H9 (cell line): ENCODE results near the gene ALPG. TPM values are rescaled to one million over a fixed set of nuclear protein-coding genes. Genes with fewer than 3 reads are reported as not detected.

Source experiments
- DNase-seq: peaks from one replicate; pipeline ENCODE4 v3.0.0-alpha.2; 2017
- H2AFZ ChIP-seq: one replicate; pipeline ENCODE4 v1.6.1; 2013; ENCODE audit warnings: mild to moderate bottlenecking, low read length, control low read depth, moderate library complexity
- H2AK5ac ChIP-seq: 2 replicates; pipeline ENCODE4 v1.6.1; 2013; ENCODE audit warnings: low read length, control low read depth, mixed read lengths; ENCODE audit not compliant: insufficient read length
- H2BK120ac ChIP-seq: one replicate; pipeline ENCODE4 v1.6.1; 2013; ENCODE audit warnings: low read depth, mild to moderate bottlenecking, low read length, control low read depth, inconsistent platforms; ENCODE audit not compliant: poor library complexity, severe bottlenecking
- H2BK12ac ChIP-seq: 2 replicates; pipeline ENCODE4 v1.6.1; 2013; ENCODE audit warnings: low read length, control low read depth, mixed read lengths, low read depth; ENCODE audit not compliant: insufficient read length
- H2BK15ac ChIP-seq: 2 replicates; pipeline ENCODE4 v1.6.1; 2013; ENCODE audit warnings: low read depth, low read length, control low read depth
- H2BK20ac ChIP-seq: one replicate; pipeline ENCODE4 v1.6.1; 2013; ENCODE audit warnings: low read depth, mild to moderate bottlenecking, low read length, control low read depth, inconsistent platforms; ENCODE audit not compliant: poor library complexity, severe bottlenecking
- H2BK5ac ChIP-seq: 2 replicates; pipeline ENCODE4 v1.6.1; 2013; ENCODE audit warnings: low read length, control low read depth, mixed read lengths; ENCODE audit not compliant: insufficient read length
- H3K14ac ChIP-seq: 2 replicates; pipeline ENCODE4 v1.6.1; 2013; ENCODE audit warnings: low read length, control low read depth; ENCODE audit not compliant: insufficient read depth
- H3K18ac ChIP-seq: 2 replicates; pipeline ENCODE4 v1.6.1; 2013; ENCODE audit warnings: low read depth, mild to moderate bottlenecking, mixed read lengths, low read length, control low read depth; ENCODE audit not compliant: insufficient read length
- H3K23ac ChIP-seq: 2 replicates; pipeline ENCODE4 v1.6.1; 2013; ENCODE audit warnings: low read length, control low read depth, mixed read lengths, low read depth; ENCODE audit not compliant: insufficient read length
- H3K23me2 ChIP-seq: 2 replicates; pipeline ENCODE4 v1.6.1; 2013; ENCODE audit warnings: low read depth, mild to moderate bottlenecking, mixed read lengths, low read length, control low read depth; ENCODE audit not compliant: insufficient read length, poor library complexity, severe bottlenecking
- H3K27ac ChIP-seq: 2 replicates; pipeline ENCODE4 v1.5.1; 2013; ENCODE audit warnings: low read length, control low read depth, mixed read lengths, low read depth; ENCODE audit not compliant: insufficient read length
- H3K27me3 ChIP-seq: 2 replicates; pipeline ENCODE4 v1.6.1; 2013; ENCODE audit warnings: low read length, control low read depth, inconsistent platforms; ENCODE audit not compliant: insufficient read depth
- H3K4ac ChIP-seq: 2 replicates; pipeline ENCODE4 v1.6.1; 2013; ENCODE audit warnings: low read depth, mild to moderate bottlenecking, control low read depth, inconsistent platforms, low read length, moderate library complexity
- H3K4me1 ChIP-seq: 2 replicates; pipeline ENCODE4 v1.6.1; 2013; ENCODE audit warnings: low read length, control low read depth, inconsistent platforms; ENCODE audit not compliant: insufficient read depth
- H3K4me2 ChIP-seq: 2 replicates; pipeline ENCODE4 v1.6.1; 2013; ENCODE audit warnings: low read length, control low read depth, mixed read lengths; ENCODE audit not compliant: insufficient read length, insufficient read depth
- H3K56ac ChIP-seq: 2 replicates; pipeline ENCODE4 v1.6.1; 2013; ENCODE audit warnings: low read depth, mild to moderate bottlenecking, mixed read lengths, low read length, control low read depth; ENCODE audit not compliant: insufficient read length
- H3K79me1 ChIP-seq: 2 replicates; pipeline ENCODE4 v1.6.1; 2013; ENCODE audit warnings: low read depth, mild to moderate bottlenecking, moderate library complexity, low read length, control low read depth, inconsistent platforms; ENCODE audit not compliant: insufficient read depth, poor library complexity, severe bottlenecking
- H3K79me2 ChIP-seq: 2 replicates; pipeline ENCODE4 v1.6.1; 2013; ENCODE audit warnings: low read length, control low read depth, inconsistent platforms; ENCODE audit not compliant: insufficient read depth
- H3K9ac ChIP-seq: 2 replicates; pipeline ENCODE4 v1.6.1; 2013; ENCODE audit warnings: low read length, control low read depth, mixed read lengths; ENCODE audit not compliant: insufficient read length; ENCODE audit errors: extremely low read depth
- H3K9me3 ChIP-seq: one replicate; pipeline ENCODE4 v1.6.1; 2013; ENCODE audit warnings: low read depth, low read length, inconsistent platforms; ENCODE audit not compliant: control insufficient read depth
- H3T11ph ChIP-seq: one replicate; pipeline ENCODE4 v1.6.1; 2013; ENCODE audit warnings: mild to moderate bottlenecking, low read length, control low read depth, inconsistent platforms
- H4K20me1 ChIP-seq: one replicate; pipeline ENCODE4 v1.6.1; 2013; ENCODE audit not compliant: control insufficient read depth, insufficient read length, insufficient read depth
- H4K5ac ChIP-seq: 2 replicates; pipeline ENCODE4 v1.6.1; 2013; ENCODE audit warnings: low read depth, mild to moderate bottlenecking, mixed read lengths, low read length, control low read depth; ENCODE audit not compliant: insufficient read length
- H4K8ac ChIP-seq: replicated peaks from 2 replicates; pipeline ENCODE4 v1.6.1; 2013; ENCODE audit warnings: low read length, control low read depth, mixed read lengths, low read depth; ENCODE audit not compliant: insufficient read length
- H4K91ac ChIP-seq: 2 replicates; pipeline ENCODE4 v1.6.1; 2013; ENCODE audit warnings: low read depth, mild to moderate bottlenecking, moderate library complexity, mixed read lengths, low read length, control low read depth; ENCODE audit not compliant: insufficient read length
- H3K27ac Mint-ChIP-seq, 3 experiments: 2 replicates in 2 of 3; 3 replicates in 1 of 3; pipeline ENCODE4 v1.8.0; 2020 to 2021; ENCODE audit warnings: mixed read lengths in 3 of 3, mild to moderate bottlenecking in 1 of 3, moderate library complexity in 1 of 3
- H3K27me3 Mint-ChIP-seq: 2 replicates; pipeline ENCODE4 v1.8.0; 2021; ENCODE audit warnings: low read depth, mild to moderate bottlenecking, moderate library complexity, mixed read lengths
- H3K36me3 Mint-ChIP-seq, 3 experiments: 2 replicates in 2 of 3; 3 replicates in 1 of 3; pipeline ENCODE4 v1.8.0; 2020 to 2021; ENCODE audit warnings: low read depth in 3 of 3, mixed read lengths in 3 of 3; ENCODE audit not compliant: insufficient read depth in 1 of 3
- H3K4me1 Mint-ChIP-seq, 2 experiments: 2 replicates each; pipeline ENCODE4 v1.8.0; 2020; ENCODE audit warnings: mixed read lengths in 2 of 2
- H3K4me3 Mint-ChIP-seq, 2 experiments: 2 replicates in 1 of 2; 3 replicates in 1 of 2; pipeline ENCODE4 v1.8.0; 2020 to 2021; ENCODE audit warnings: mild to moderate bottlenecking in 2 of 2, mixed read lengths in 2 of 2, moderate library complexity in 1 of 2
- H3K9me3 Mint-ChIP-seq, 2 experiments: 2 replicates in 1 of 2; 3 replicates in 1 of 2; pipeline ENCODE4 v1.8.0; 2020; ENCODE audit warnings: mild to moderate bottlenecking in 2 of 2, mixed read lengths in 2 of 2, moderate library complexity in 1 of 2
- WGBS: extraction: QIAGEN DNeasy Blood & Tissue Kit; methylation state at CpG from one replicate; pipeline ENCODE4 v1.1.7; 2013; ENCODE audit warnings: missing lambda C conversion rate, low lambda C conversion rate, mixed read lengths; ENCODE audit not compliant: insufficient read length; ENCODE audit errors: extremely low coverage; 5-methylcytosine and 5-hydroxymethylcytosine counted together
- total RNA-seq: library from RNA; stranded (reverse); gene quantifications from 2 replicates; pipeline ENCODE4 v1.2.1, GENCODE V29; 2021
- TF ChIP-seq, protein P1 (sequence below): fragments of 200-600 bp; sonication (generic); conservative IDR thresholded peaks from 3 replicates; pipeline ENCODE4 v1.8.0; 2021; ENCODE audit warnings: antibody characterized with exemption, mild to moderate bottlenecking

ALPG gene
- total RNA-seq, 1 experiment from 2014 or later: 1.3 TPM

DNA sequence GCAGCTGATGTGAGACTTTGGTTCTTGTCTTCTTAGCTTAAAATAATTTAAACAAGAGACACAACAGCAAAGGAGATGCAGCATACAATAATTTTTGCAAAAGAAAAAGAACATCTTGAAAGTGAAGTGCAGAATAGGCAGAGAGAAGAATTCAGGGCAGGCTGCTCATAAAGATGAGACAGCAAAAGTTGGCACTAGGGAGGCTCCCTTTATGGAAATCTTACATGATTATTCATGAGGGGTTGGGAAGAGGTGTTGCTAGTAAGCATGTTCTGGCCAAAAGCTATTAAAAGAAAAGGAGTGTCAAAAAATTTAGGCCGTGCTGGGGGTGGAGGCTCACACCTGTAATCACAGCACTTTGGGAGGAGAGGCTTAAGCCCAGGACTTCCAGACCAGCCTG lies 32.3 kb upstream of the ALPG start:
- H4K5ac ChIP-seq: no peak overlapping the region
- no peak overlapping the region for H3K14ac ChIP-seq
- H3K79me1 ChIP-seq: no peaks in the 10 kb centered on the region
- TF ChIP-seq, protein P1, sequence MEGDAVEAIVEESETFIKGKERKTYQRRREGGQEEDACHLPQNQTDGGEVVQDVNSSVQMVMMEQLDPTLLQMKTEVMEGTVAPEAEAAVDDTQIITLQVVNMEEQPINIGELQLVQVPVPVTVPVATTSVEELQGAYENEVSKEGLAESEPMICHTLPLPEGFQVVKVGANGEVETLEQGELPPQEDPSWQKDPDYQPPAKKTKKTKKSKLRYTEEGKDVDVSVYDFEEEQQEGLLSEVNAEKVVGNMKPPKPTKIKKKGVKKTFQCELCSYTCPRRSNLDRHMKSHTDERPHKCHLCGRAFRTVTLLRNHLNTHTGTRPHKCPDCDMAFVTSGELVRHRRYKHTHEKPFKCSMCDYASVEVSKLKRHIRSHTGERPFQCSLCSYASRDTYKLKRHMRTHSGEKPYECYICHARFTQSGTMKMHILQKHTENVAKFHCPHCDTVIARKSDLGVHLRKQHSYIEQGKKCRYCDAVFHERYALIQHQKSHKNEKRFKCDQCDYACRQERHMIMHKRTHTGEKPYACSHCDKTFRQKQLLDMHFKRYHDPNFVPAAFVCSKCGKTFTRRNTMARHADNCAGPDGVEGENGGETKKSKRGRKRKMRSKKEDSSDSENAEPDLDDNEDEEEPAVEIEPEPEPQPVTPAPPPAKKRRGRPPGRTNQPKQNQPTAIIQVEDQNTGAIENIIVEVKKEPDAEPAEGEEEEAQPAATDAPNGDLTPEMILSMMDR: no peak
- no peak overlapping the region for H3K4ac ChIP-seq
- no peak overlapping the region for H3K4me2 ChIP-seq
- Mint-ChIP-seq H3K27me3 (peaks cover 8% of the 10 kb centered on the region), H3K36me3 (peaks cover 0 to 2% (median 0%) of the 10 kb centered on the region in 3 experiments; a peak in 1 of 7 replicates), H3K4me3 (no peak overlapping the region), H3K9me3 (no peaks in the 10 kb centered on the region), H3K27ac (peak overlapping the region in 1 of 3 experiments; percentile 49; a peak in 2 of 7 replicates), H3K4me1 (peaks cover 25 to 31% of the 10 kb centered on the region in 2 experiments)
- no peak overlapping the region for H3K18ac ChIP-seq
- no CpG with 5 or more reads among the region's 1 CpG for WGBS
- no peaks in the 10 kb centered on the region for H3K79me2 ChIP-seq
- H2BK120ac ChIP-seq: no peak overlapping the region
- no peaks in the 10 kb centered on the region for H4K20me1 ChIP-seq
- DNase-seq: no peak
- no peaks in the 10 kb centered on the region for H3K9me3 ChIP-seq
- no peak overlapping the region for H3K27ac ChIP-seq
- no peaks in the 10 kb centered on the region for H3K23me2 ChIP-seq
- no peak overlapping the region for H3K23ac ChIP-seq
- no peaks in the 10 kb centered on the region for H3K27me3 ChIP-seq
- no peak overlapping the region for H2BK20ac ChIP-seq
- H3K9ac ChIP-seq: no peak overlapping the region
- no peak overlapping the region for H4K8ac ChIP-seq
- H3K56ac ChIP-seq: no peak overlapping the region
- H2AK5ac ChIP-seq: no peak overlapping the region
- H2BK15ac ChIP-seq: no peak overlapping the region
- H4K91ac ChIP-seq: no peak overlapping the region
- no peak overlapping the region for H2AFZ ChIP-seq
- no peak overlapping the region for H2BK12ac ChIP-seq
- no peak overlapping the region for H2BK5ac ChIP-seq
- no peak overlapping the region for H3T11ph ChIP-seq
- H3K4me1 ChIP-seq: peaks cover 2% of the 10 kb centered on the region; the same call in 1 of the 2 replicates
